Measurements from ENCODE around the gene DHFR.

DHFR gene

GRCh38 chr5:80653502-80653901 lies 1.3 kb downstream of the DHFR start:
- no peak for DNase-seq

GRCh38 chr5:80646926-80647325 lies 7.9 kb downstream of the DHFR start:
- DNase-seq, result no peak

GRCh38 chr5:80644900-80645299 lies 9.9 kb downstream of the DHFR start:
- DNase-seq, result no peak

- DNase-seq, result no peak
Measured at GRCh38 chr5:80641353-80641752, 13.4 kb downstream of the DHFR start.

GRCh38 chr5:80634193-80634592 lies 20.6 kb downstream of the DHFR start:
- no peak for DNase-seq

- no peak for DNase-seq
Measured at GRCh38 chr5:80632700-80633099, 22.1 kb downstream of the DHFR start.

- DNase-seq, result no peak
Measured at GRCh38 chr5:80631278-80632259, 23.2 kb downstream of the DHFR start.

- DNase-seq, result no peak
Measured at GRCh38 chr5:80629281-80629680, 25.5 kb downstream of the DHFR start.

GRCh38 chr5:80625230-80625629 lies 29.6 kb downstream of the DHFR start:
- DNase-seq, result no peak

GRCh38 chr5:80623999-80624398 lies 30.8 kb downstream of the DHFR start:
- no peak for DNase-seq

- DNase-seq, result no peak
Measured at GRCh38 chr5:80622756-80623155, 32.0 kb downstream of the DHFR start.

GRCh38 chr5:80620211-80620610 lies 34.6 kb downstream of the DHFR start:
- DNase-seq, result no peak

- no peak for DNase-seq
Measured at GRCh38 chr5:80619086-80619485, 35.7 kb downstream of the DHFR start.

GRCh38 chr5:80618438-80618837 lies 36.3 kb downstream of the DHFR start:
- DNase-seq, result no peak

GRCh38 chr5:80615266-80615914 lies 39.4 kb downstream of the DHFR start:
- no peak for DNase-seq

- no peak for DNase-seq
Measured at GRCh38 chr5:80609692-80610091, 45.1 kb downstream of the DHFR start.

- no peak for DNase-seq
Measured at GRCh38 chr5:80608731-80609130, 46.1 kb downstream of the DHFR start.

GRCh38 chr5:80607832-80608231 lies 47.0 kb downstream of the DHFR start:
- DNase-seq, result no peak

- no peak for DNase-seq
Measured at GRCh38 chr5:80607343-80607742, 47.4 kb downstream of the DHFR start.

- DNase-seq, result no peak
Measured at GRCh38 chr5:80600943-80601693, 53.7 kb downstream of the DHFR start.

GRCh38 chr5:80597500-80597899 lies 57.3 kb downstream of the DHFR start:
- no peak for DNase-seq

GRCh38 chr5:80594810-80595209 lies 60.0 kb downstream of the DHFR start:
- DNase-seq, result no peak

GRCh38 chr5:80592761-80593160 lies 62.0 kb downstream of the DHFR start:
- DNase-seq, result no peak

- DNase-seq, result no peak
Measured at GRCh38 chr5:80592105-80592504, 62.7 kb downstream of the DHFR start.
